HEK293 (cell line): ENCODE results near the gene FALEC.
A peak's percentile ranks its signal among the peaks of the same experiment; 100 is the strongest.

Source experiments
- CTCF ChIA-PET: fragments of 350-600 bp; formaldehyde crosslinking; extraction: SDS; loops from one replicate; lab custom pipeline; 2021; ENCODE audit warnings: antibody characterized with exemption; lab: Yijun Ruan, JAX
- POLR2A ChIA-PET: fragments of 300-600 bp; formaldehyde crosslinking; extraction: SDS; loops from one replicate; lab custom pipeline; 2020; ENCODE audit warnings: antibody characterized with exemption, inconsistent platforms; lab: Yijun Ruan, JAX
- H3K27ac ChIP-seq: fragments of 200-500 bp; sonication (Bioruptor generic); 2 replicates; pipeline ENCODE4 v1.5.1; 2014; ENCODE audit warnings: low read depth, low read length, control low read depth, inconsistent platforms; ENCODE audit errors: extremely low read depth
- H3K36me3 ChIP-seq, 2 experiments: fragments of 200-500 bp in 1 of 2; sonication (Bioruptor generic) in 1 of 2; 1 replicate in 1 of 2; 2 replicates in 1 of 2; pipeline ENCODE4 v1.5.1; 2014 to 2017; ENCODE audit warnings: inconsistent platforms in 2 of 2, low read length in 2 of 2; ENCODE audit not compliant: control insufficient read depth in 2 of 2, insufficient read depth in 1 of 2
- H3K4me1 ChIP-seq: fragments of 200-500 bp; sonication (Bioruptor generic); 2 replicates; pipeline ENCODE4 v1.5.1; 2014; ENCODE audit warnings: mild to moderate bottlenecking, low read length, inconsistent platforms; ENCODE audit not compliant: control insufficient read depth, insufficient read depth
- H3K4me3 ChIP-seq: 2 replicates; pipeline ENCODE4 v1.5.1; 2011; ENCODE audit warnings: low read depth, mild to moderate bottlenecking, control low read depth, low read length, moderate library complexity
- H3K9me3 ChIP-seq: fragments of 200-500 bp; sonication (Bioruptor generic); 2 replicates; pipeline ENCODE4 v1.5.1; 2014; ENCODE audit warnings: low read depth, low read length, inconsistent platforms; ENCODE audit not compliant: control insufficient read depth, insufficient read depth
- BCL11B ChIP-seq: fragments of 450-650 bp; formaldehyde crosslinking; IDR thresholded peaks from 2 replicates; pipeline ENCODE4 v1.5.1; 2016; ENCODE audit warnings: low read depth, missing biosample characterization, missing genetic modification characterization
- GLIS1 ChIP-seq: fragments of 450-650 bp; formaldehyde crosslinking; IDR thresholded peaks from 2 replicates; pipeline ENCODE4 v1.5.1; 2016; ENCODE audit warnings: missing biosample characterization, missing genetic modification characterization
- ZNF335 ChIP-seq: fragments of 450-650 bp; formaldehyde crosslinking; conservative IDR thresholded peaks from 2 replicates; pipeline ENCODE4 v1.5.1; 2016; ENCODE audit warnings: missing biosample characterization, missing genetic modification characterization
- ZNF354C ChIP-seq: fragments of 450-650 bp; formaldehyde crosslinking; IDR thresholded peaks from 2 replicates; pipeline ENCODE4 v1.5.1; 2016; ENCODE audit warnings: missing biosample characterization, missing genetic modification characterization, low read depth, borderline replicate concordance
- ZNF600 ChIP-seq: fragments of 450-650 bp; formaldehyde crosslinking; IDR thresholded peaks from 2 replicates; pipeline ENCODE4 v1.5.1; 2016; ENCODE audit warnings: missing biosample characterization, missing genetic modification characterization
- ZNF629 ChIP-seq: fragments of 450-650 bp; formaldehyde crosslinking; IDR thresholded peaks from 2 replicates; pipeline ENCODE4 v1.5.1; 2017; ENCODE audit warnings: missing biosample characterization, missing genetic modification characterization
- ZNF664 ChIP-seq: fragments of 450-650 bp; formaldehyde crosslinking; IDR thresholded peaks from 2 replicates; pipeline ENCODE4 v1.5.1; 2016; ENCODE audit warnings: missing biosample characterization, missing genetic modification characterization
- ZNF785 ChIP-seq: fragments of 450-650 bp; formaldehyde crosslinking; IDR thresholded peaks from 2 replicates; pipeline ENCODE4 v1.5.1; 2016; ENCODE audit warnings: missing biosample characterization, missing genetic modification characterization
- TF ChIP-seq, protein P1 (sequence below): fragments of 450-650 bp; formaldehyde crosslinking; IDR thresholded peaks from 2 replicates; pipeline ENCODE4 v1.5.1; 2016; ENCODE audit warnings: missing biosample characterization, missing genetic modification characterization

Gene FALEC

DNA sequence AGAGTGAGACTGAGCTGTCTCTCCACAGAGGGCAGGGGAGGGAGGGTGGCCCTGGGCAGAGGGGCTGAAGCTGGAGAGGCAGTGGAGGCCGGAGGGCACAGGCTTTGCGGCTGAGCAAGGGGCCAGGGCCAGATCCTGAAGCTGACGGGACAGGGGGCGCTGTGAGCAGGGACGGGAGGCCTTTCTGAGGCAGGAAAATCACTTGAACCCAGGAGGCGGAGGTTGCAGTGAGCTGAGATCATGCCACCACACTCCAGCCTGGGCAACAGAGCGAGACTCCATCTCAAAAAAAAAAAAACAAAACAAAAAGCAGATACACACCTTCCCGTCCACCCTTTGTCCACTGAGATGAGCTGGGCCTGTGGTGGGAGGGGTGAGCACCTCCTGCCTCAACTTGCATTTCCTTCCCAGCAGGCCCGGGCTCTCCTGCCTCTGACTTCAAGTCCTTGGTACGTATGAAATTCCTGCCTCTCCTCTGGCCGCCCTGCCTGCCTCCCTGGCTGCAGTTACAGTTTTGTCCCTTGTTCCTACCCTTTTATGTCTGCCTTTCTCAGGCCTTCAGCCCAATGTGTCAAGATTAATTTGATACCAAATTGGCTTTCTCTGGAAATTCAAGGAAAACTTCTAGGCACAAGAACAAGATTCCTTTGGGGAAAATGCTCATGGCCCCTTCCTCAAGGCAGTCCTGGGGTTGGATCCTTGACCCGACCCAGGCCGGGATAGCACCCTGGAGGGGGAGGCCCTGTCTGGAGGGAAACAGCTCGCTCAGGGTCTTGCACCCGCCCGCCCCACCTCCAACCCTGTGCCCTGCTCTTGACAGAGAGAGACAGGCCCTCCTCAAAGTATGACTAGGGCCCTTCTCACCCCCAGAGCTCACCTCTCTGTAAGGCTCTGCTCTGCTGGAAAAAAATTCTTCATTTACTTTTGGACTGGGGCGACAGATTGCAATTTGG, 22.5 kb downstream of the FALEC start:
- H3K4me3 ChIP-seq, result no peak overlapping the region
- ChIA-PET POLR2A (interaction anchor here (0.7 to 2.0 kb wide), 5 partner anchors 11 to 288 kb away, joined by 3 to 8 read pairs (median 3); partner anchors contain the start of genes FALEC and MCL1), CTCF (interaction anchor here (0.6 to 8.5 kb wide), 5 partner anchors 11 to 124 kb away, joined by 3 to 54 read pairs (median 3); no protein-coding TSS in a partner anchor)
- no peaks in the 10 kb centered on the region for H3K9me3 ChIP-seq
- TF ChIP-seq ZNF354C (no peak), ZNF600 (tag by site-specific recombination) (peak; percentile 29; the same call in 1 of the 2 replicates)
- TF ChIP-seq, protein P1, sequence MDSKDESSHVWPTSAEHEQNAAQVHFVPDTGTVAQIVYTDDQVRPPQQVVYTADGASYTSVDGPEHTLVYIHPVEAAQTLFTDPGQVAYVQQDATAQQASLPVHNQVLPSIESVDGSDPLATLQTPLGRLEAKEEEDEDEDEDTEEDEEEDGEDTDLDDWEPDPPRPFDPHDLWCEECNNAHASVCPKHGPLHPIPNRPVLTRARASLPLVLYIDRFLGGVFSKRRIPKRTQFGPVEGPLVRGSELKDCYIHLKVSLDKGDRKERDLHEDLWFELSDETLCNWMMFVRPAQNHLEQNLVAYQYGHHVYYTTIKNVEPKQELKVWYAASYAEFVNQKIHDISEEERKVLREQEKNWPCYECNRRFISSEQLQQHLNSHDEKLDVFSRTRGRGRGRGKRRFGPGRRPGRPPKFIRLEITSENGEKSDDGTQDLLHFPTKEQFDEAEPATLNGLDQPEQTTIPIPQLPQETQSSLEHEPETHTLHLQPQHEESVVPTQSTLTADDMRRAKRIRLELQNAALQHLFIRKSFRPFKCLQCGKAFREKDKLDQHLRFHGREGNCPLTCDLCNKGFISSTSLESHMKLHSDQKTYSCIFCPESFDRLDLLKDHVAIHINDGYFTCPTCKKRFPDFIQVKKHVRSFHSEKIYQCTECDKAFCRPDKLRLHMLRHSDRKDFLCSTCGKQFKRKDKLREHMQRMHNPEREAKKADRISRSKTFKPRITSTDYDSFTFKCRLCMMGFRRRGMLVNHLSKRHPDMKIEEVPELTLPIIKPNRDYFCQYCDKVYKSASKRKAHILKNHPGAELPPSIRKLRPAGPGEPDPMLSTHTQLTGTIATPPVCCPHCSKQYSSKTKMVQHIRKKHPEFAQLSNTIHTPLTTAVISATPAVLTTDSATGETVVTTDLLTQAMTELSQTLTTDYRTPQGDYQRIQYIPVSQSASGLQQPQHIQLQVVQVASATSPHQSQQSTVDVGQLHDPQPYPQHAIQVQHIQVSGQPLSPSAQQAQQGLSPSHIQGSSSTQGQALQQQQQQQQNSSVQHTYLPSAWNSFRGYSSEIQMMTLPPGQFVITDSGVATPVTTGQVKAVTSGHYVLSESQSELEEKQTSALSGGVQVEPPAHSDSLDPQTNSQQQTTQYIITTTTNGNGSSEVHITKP, result peak; percentile 35
- H3K4me1 ChIP-seq, result no peaks in the 10 kb centered on the region
- H3K27ac ChIP-seq, result no peak overlapping the region
- H3K36me3 ChIP-seq, result no peaks in the 10 kb centered on the region

DNA sequence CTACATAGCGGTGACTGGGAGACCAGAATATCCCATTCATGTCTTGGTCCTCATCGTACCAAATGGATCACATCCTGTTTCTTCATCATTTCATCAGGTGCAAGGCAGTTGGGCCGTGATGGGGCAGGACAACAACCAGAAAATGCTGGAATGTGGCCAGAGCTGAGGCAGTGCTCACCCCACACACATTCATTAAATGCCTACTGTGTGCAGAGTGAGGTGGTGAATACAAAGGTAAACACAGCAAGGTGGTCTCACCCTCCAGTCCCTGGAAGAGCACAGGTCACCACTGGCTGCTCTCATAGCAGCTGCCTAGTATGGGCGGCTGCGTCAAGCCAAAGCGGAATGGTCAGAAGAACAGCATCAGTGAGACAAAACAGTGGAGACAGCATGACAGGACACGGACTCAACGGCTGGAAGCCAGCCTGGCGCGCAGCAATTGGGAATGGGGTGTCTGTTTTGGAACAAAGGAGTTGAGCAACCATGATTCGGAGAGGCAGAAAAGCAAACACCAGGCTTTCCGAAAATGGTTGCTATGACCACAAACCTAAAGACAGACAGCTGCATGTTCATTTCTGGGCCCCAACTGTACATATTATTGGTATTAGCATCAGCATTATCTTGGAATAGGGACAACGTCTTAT, 28.1 kb downstream of the FALEC start:
- Histone ChIP-seq H3K27ac (no peak overlapping the region), H3K4me3 (no peak overlapping the region), H3K9me3 (no peaks in the 10 kb centered on the region), H3K36me3 (no peaks in the 10 kb centered on the region), H3K4me1 (no peaks in the 10 kb centered on the region; the same call in 1 of the 2 replicates)
- ChIA-PET CTCF (interaction anchor here (1.2 to 8.8 kb wide), 4 partner anchors 9 to 17 kb away, joined by 3 to 73 read pairs (median 12); no protein-coding TSS in a partner anchor), POLR2A (no interaction called here)
- TF ChIP-seq BCL11B (no peak), ZNF600 (tag by site-specific recombination) (peak; percentile 76), ZNF335 (tag by site-specific recombination) (no peak)

DNA sequence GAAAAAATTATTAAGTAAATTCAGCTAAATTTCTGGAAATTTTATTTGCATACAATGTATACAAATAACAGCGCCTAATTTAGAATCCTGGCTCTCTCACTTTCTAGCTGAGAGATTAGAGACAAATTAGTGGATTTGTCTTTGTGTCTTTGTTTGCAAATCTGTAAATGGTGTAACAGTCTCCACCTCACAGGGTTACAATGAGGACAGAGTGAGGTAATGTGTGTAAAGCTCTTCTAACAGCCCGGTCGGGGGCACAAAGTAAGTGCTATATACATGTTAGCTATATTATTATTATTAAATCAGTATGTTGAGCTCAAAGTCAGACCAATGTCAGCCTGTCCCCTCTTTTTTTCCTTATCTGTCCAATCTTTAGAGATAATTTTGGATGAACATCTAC, 28.7 kb downstream of the FALEC start:
- H3K4me3 ChIP-seq, result no peak overlapping the region
- ChIA-PET CTCF (interaction anchor here (1.2 to 8.8 kb wide), 3 partner anchors 8 to 15 kb away, joined by 3 to 73 read pairs (median 13); no protein-coding TSS in a partner anchor), POLR2A (no interaction called here)
- H3K9me3 ChIP-seq, result no peaks in the 10 kb centered on the region
- H3K4me1 ChIP-seq, result no peaks in the 10 kb centered on the region; the same call in 1 of the 2 replicates
- TF ChIP-seq ZNF785 (tag by site-specific recombination) (no peak), ZNF664 (peak; percentile 51; the same call in 1 of the 2 replicates), ZNF629 (tag by site-specific recombination) (peak; percentile 36; the same call in 1 of the 2 replicates), GLIS1 (tag by site-specific recombination) (peak; percentile 24; the same call in 1 of the 2 replicates)
- TF ChIP-seq, protein P1, result peak; percentile 47; the same call in 1 of the 2 replicates
- H3K27ac ChIP-seq, result no peak overlapping the region
- no peaks in the 10 kb centered on the region for H3K36me3 ChIP-seq
